Neural cell (in vitro differentiated cells): ENCODE results near the gene SPOCK1. TPM values are rescaled to one million over a fixed set of nuclear protein-coding genes. Genes with fewer than 3 reads are reported as not detected.

Experiments used
- H2AFZ ChIP-seq: fragments of 200-600, 300-800 bp; sonication (generic), shearing (Covaris generic); 2 replicates; pipeline ENCODE4 v1.6.0; 2014; ENCODE audit warnings: low read depth, mild to moderate bottlenecking, antibody characterized with exemption, low read length, moderate library complexity
- H3F3A ChIP-seq: fragments of 200-600 bp; shearing (Covaris generic); 2 replicates; pipeline ENCODE4 v1.6.1; 2016; ENCODE audit warnings: mild to moderate bottlenecking, moderate library complexity, mixed read lengths, antibody characterized with exemption, low read length; ENCODE audit not compliant: insufficient read depth, poor library complexity, severe bottlenecking
- H3K27ac ChIP-seq: fragments of 200-600, 300-800 bp; sonication (generic), shearing (Covaris generic); 2 replicates; pipeline ENCODE4 v1.5.1; 2014; ENCODE audit warnings: mild to moderate bottlenecking, low read length, moderate library complexity
- H3K27me3 ChIP-seq: fragments of 300-800, 200-600 bp; sonication (generic), shearing (Covaris generic); 2 replicates; pipeline ENCODE4 v1.6.0; 2014; ENCODE audit warnings: mild to moderate bottlenecking, low read depth, low read length, moderate library complexity; ENCODE audit not compliant: insufficient read depth
- H3K36me3 ChIP-seq: fragments of 300-800, 200-600 bp; sonication (generic), shearing (Covaris generic); 2 replicates; pipeline ENCODE4 v1.5.1; 2014; ENCODE audit warnings: mild to moderate bottlenecking, antibody characterized with exemption, low read length, moderate library complexity; ENCODE audit not compliant: insufficient read depth
- H3K4me2 ChIP-seq: fragments of 300-800, 200-600 bp; sonication (generic), shearing (Covaris generic); 2 replicates; pipeline ENCODE4 v1.6.0; 2014; ENCODE audit warnings: mild to moderate bottlenecking, low read length
- H3K4me3 ChIP-seq: fragments of 300-800, 200-600 bp; sonication (generic), shearing (Covaris generic); 2 replicates; pipeline ENCODE4 v1.5.1; 2014; ENCODE audit warnings: mild to moderate bottlenecking, low read length, moderate library complexity
- H3K79me2 ChIP-seq: fragments of 200-600 bp; shearing (Covaris generic); replicated peaks from 2 replicates; pipeline ENCODE4 v1.6.0; 2014; ENCODE audit warnings: mild to moderate bottlenecking, low read length, moderate library complexity; ENCODE audit not compliant: insufficient read depth
- H3K9ac ChIP-seq: fragments of 300-800, 200-600 bp; sonication (generic), shearing (Covaris generic); 2 replicates; pipeline ENCODE4 v1.6.1; 2016; ENCODE audit warnings: mild to moderate bottlenecking, low read length, mixed read lengths
- H3K9me2 ChIP-seq: fragments of 200-600 bp; shearing (Covaris generic); 2 replicates; pipeline ENCODE4 v1.6.1; 2016; ENCODE audit warnings: mild to moderate bottlenecking, low read length, mixed read lengths; ENCODE audit not compliant: insufficient read depth
- H3K9me3 ChIP-seq: fragments of 200-600, 300-800 bp; sonication (generic), shearing (Covaris generic); 2 replicates; pipeline ENCODE4 v1.6.1; 2016; ENCODE audit warnings: mild to moderate bottlenecking, mixed run types, low read length, moderate library complexity, mixed read lengths
- H4K20me1 ChIP-seq: fragments of 200-600 bp; shearing (Covaris generic); 2 replicates; pipeline ENCODE4 v1.6.1; 2016; ENCODE audit warnings: mild to moderate bottlenecking, mixed run types; ENCODE audit not compliant: insufficient read depth
- EP300 ChIP-seq: fragments of 450-650 bp; conservative IDR thresholded peaks from 2 replicates; pipeline ENCODE4 v1.6.1; 2014; ENCODE audit warnings: antibody characterized with exemption, mild to moderate bottlenecking, moderate library complexity; ENCODE audit not compliant: poor library complexity, severe bottlenecking
- EZH2 ChIP-seq: fragments of 200-600, 300-800 bp; shearing (Covaris generic), sonication (generic); IDR thresholded peaks from 2 replicates; pipeline ENCODE4 v1.6.1; 2014; ENCODE audit warnings: antibody characterized with exemption, low read length, borderline replicate concordance, mild to moderate bottlenecking; ENCODE audit not compliant: insufficient read depth, poor library complexity, severe bottlenecking
- MXI1 ChIP-seq: fragments of 450-650 bp; conservative IDR thresholded peaks from 2 replicates; pipeline ENCODE4 v1.6.1; 2014; ENCODE audit warnings: antibody characterized with exemption, mild to moderate bottlenecking; ENCODE audit not compliant: poor library complexity, severe bottlenecking
- POLR2AphosphoS5 ChIP-seq: IDR thresholded peaks from 2 replicates; pipeline ENCODE4 v1.6.1; 2012
- RAD21 ChIP-seq: fragments of 450-650 bp; conservative IDR thresholded peaks from 2 replicates; pipeline ENCODE4 v1.6.1; 2014; ENCODE audit warnings: antibody characterized with exemption, mild to moderate bottlenecking, moderate library complexity
- REST ChIP-seq: IDR thresholded peaks from 2 replicates; pipeline ENCODE4 v1.6.1; 2012; ENCODE audit warnings: borderline replicate concordance
- SMC3 ChIP-seq: fragments of 450-650 bp; conservative IDR thresholded peaks from 2 replicates; pipeline ENCODE4 v1.6.1; 2014; ENCODE audit warnings: antibody characterized with exemption, mild to moderate bottlenecking, moderate library complexity; ENCODE audit not compliant: poor library complexity
- TAF1 ChIP-seq: IDR thresholded peaks from 2 replicates; pipeline ENCODE4 v1.6.1; 2012; ENCODE audit warnings: low read depth
- polyA plus RNA-seq: library from polyadenylated mRNA; depleted of rRNA; stranded (reverse); fragments of >200 nt; gene quantifications from 2 replicates; pipeline ENCODE4 v1.2.3, GENCODE V29; 2014
- TF ChIP-seq, protein P1 (sequence below): fragments of 450-650 bp; IDR thresholded peaks from 2 replicates; pipeline ENCODE4 v1.5.1; 2014; ENCODE audit warnings: antibody characterized with exemption, mild to moderate bottlenecking, moderate library complexity; ENCODE audit not compliant: poor library complexity, severe bottlenecking

Gene SPOCK1
- polyA plus RNA-seq, 1 donor from 2014 or later: 33.6 TPM

DNA sequence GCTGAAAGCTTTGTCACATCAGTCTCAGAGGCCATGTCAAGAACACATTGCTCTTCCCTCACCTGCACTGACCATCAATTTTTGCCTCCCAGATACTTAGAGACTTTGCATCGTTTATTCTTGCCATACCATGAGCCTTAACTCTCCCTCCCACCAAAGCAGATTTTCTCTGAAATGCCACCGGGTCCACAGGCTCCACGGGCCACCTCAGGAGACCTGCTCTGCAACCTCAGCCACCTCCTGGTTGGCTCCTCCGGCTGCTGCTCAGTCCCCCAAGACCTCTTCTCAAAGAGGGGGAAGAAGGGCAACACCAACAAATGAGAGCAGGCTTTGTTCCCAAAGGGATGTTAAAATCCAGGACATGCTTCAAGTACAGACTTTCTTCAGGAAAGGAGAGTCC, 400.5 kb downstream of the SPOCK1 start:
- no peaks in the 10 kb centered on the region for H3K27me3 ChIP-seq
- no peaks in the 10 kb centered on the region for H4K20me1 ChIP-seq
- H3K4me2 ChIP-seq: no peak overlapping the region
- no peaks in the 10 kb centered on the region for H3K79me2 ChIP-seq
- no peak overlapping the region for H3K27ac ChIP-seq
- H2AFZ ChIP-seq: no peak overlapping the region
- no peaks in the 10 kb centered on the region for H3K36me3 ChIP-seq
- no peaks in the 10 kb centered on the region for H3K9me2 ChIP-seq
- TF ChIP-seq, protein P1, sequence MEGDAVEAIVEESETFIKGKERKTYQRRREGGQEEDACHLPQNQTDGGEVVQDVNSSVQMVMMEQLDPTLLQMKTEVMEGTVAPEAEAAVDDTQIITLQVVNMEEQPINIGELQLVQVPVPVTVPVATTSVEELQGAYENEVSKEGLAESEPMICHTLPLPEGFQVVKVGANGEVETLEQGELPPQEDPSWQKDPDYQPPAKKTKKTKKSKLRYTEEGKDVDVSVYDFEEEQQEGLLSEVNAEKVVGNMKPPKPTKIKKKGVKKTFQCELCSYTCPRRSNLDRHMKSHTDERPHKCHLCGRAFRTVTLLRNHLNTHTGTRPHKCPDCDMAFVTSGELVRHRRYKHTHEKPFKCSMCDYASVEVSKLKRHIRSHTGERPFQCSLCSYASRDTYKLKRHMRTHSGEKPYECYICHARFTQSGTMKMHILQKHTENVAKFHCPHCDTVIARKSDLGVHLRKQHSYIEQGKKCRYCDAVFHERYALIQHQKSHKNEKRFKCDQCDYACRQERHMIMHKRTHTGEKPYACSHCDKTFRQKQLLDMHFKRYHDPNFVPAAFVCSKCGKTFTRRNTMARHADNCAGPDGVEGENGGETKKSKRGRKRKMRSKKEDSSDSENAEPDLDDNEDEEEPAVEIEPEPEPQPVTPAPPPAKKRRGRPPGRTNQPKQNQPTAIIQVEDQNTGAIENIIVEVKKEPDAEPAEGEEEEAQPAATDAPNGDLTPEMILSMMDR: no peak
- no peak for TF ChIP-seq EP300
- TF ChIP-seq MXI1: no peak
- no peak for TF ChIP-seq REST
- TF ChIP-seq SMC3: no peak
- no peaks in the 10 kb centered on the region for H3F3A ChIP-seq
- H3K9ac ChIP-seq: no peak overlapping the region
- H3K4me3 ChIP-seq: no peak overlapping the region
- no peaks in the 10 kb centered on the region for H3K9me3 ChIP-seq

DNA sequence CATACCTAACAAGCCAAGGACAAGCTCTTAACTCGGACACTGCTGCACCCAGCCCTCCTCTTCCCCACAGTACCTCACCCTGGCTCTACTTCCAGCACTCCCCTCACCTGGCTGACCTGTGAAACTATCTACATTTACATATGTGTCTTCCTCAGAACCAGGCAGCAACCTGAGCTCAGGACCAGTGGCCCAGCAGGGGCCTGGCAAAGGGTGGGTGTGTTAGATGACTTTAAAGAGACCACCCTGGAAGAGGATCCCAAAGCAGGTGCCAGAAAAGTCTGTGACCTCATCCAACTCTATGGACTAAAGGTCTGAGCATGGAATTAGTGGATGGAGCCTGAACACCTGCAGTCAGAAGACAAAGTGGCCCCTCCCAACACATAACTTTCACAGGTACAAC, 400.9 kb downstream of the SPOCK1 start:
- no peak overlapping the region for H3K4me3 ChIP-seq
- H3K4me2 ChIP-seq: no peak overlapping the region
- no peaks in the 10 kb centered on the region for H3K9me2 ChIP-seq
- no peaks in the 10 kb centered on the region for H3K27me3 ChIP-seq
- no peak overlapping the region for H3K9ac ChIP-seq
- H3K36me3 ChIP-seq: no peaks in the 10 kb centered on the region
- TF ChIP-seq RAD21 (no peak), REST (no peak), EP300 (no peak), POLR2AphosphoS5 (no peak), SMC3 (no peak), EZH2 (no peak), MXI1 (no peak), TAF1 (no peak)
- TF ChIP-seq, protein P1: no peak
- no peaks in the 10 kb centered on the region for H3F3A ChIP-seq
- no peak overlapping the region for H3K27ac ChIP-seq
- no peaks in the 10 kb centered on the region for H3K79me2 ChIP-seq
- no peak overlapping the region for H2AFZ ChIP-seq
- no peaks in the 10 kb centered on the region for H3K9me3 ChIP-seq
- H4K20me1 ChIP-seq: no peaks in the 10 kb centered on the region
